Stimulated activated CD8-positive, alpha-beta memory T cell treated with anti-CD3 and anti-CD28 coated beads, Interleukin-15, amount 100 ng/mL, for 1 hour (primary cell): ENCODE measurements around the gene C1orf226.

Experiments
- DNase-seq: peaks from one replicate; pipeline ENCODE4 v3.0.0-alpha.2; 2020; ENCODE audit warnings: low read depth

C1orf226 gene

DNA sequence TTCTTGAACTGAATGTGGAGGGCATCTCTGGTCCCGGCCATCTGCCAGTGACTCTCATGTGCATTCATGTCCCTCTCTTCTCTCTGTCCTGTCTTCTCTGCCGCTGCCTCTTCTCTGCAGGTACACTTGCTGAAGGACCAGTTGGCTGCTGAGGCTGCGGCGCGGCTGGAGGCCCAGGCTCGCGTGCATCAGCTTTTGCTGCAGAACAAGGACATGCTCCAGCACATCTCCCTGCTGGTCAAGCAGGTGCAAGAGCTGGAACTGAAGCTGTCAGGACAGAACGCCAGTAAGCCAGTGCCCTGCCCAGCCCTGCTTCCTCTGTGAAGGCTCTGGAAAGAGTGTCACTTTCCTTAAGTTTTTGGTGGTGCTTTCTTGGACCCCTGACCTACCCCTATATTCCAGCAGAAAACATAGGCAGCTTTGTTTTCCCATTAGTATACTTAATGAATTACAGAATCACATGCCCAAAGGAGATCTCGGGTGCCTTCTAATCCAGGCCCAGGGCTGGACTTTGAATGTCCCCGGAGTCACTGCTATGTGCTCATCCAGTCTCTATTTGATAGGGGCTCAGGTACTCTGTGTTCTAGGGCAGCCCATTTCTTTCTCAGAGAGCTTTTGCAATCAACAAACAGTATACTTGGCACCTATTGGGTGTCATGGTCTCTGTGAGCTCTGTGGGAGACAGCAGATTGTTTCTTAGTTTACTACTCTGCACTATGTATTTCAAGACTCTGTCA, 16.1 kb upstream of the C1orf226 start:
- no peak for DNase-seq

DNA sequence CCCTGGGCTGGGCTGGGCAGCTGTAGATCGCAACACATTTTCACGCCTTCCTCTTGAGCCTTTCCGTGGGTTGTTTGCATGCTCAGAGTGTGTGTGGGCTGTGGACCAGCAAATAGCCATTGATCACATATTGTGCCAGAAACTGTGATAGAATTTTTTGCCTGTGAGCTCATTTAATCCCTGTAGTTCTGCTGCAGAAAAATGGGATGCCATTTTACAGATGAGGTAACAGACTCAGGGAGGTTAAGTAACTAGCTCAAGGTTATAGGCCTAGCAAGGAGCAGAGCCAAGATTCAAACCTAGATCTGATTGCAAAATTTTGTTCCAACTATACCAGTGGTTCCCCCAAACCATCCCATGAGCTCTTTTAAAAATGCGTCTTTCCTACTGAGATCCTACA, 15.4 kb upstream of the C1orf226 start:
- DNase-seq = no peak

DNA sequence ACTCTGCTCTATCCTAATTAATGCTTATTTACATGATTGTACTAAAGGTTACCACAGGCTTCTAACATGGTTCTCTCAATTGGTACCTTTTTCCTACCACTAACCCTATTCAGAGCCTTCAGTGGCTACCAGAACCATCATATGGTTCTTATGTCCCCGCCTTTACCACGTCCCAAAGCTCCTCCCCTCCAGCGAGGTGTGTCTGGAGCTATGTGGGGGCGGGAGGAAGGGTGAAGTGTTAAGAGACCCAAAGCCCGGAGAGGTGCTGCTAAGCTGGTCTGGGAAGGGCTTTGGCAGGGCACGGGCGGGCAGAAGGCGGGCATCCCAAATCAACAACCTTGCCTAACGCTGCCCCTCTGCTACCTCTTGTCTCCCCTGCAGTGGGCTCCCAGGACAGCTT, 14.9 kb upstream of the C1orf226 start:
- no peak for DNase-seq

DNA sequence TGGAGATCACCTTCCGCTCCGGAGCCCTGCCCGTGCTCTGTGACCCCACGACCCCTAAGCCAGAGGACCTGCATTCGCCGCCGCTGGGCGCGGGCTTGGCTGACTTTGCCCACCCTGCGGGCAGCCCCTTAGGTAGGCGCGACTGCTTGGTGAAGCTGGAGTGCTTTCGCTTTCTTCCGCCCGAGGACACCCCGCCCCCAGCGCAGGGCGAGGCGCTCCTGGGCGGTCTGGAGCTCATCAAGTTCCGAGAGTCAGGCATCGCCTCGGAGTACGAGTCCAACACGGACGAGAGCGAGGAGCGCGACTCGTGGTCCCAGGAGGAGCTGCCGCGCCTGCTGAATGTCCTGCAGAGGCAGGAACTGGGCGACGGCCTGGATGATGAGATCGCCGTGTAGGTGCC, 14.5 kb upstream of the C1orf226 start:
- no peak for DNase-seq

DNA sequence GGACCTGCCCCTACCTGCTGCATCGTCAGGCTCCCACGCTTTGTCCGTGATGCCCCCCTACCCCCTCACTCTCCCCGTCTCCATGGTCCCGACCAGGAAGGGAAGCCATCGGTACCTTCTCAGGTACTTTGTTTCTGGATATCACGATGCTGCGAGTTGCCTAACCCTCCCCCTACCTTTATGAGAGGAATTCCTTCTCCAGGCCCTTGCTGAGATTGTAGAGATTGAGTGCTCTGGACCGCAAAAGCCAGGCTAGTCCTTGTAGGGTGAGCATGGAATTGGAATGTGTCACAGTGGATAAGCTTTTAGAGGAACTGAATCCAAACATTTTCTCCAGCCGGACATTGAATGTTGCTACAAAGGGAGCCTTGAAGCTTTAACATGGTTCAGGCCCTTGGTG, 13.8 kb upstream of the C1orf226 start:
- DNase-seq = no peak

DNA sequence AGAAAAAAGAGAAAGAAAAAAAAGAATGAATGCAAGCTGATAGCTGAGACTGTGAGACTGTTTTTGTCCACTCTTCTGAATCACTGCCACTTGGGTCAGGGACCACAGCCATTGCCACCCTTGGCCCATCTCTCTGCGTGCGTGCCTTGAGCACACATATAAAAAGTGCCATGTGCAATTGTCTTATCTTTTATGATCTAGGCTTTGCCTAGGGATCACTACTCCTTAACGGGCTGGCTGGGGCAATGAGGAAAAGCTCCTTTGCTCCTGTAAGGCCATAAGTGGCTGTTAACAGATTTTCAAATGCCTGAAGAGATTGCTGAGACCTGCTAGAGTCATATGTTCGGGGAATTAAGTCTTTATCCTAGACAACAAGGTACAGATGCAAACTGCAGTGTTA, 13.1 kb upstream of the C1orf226 start:
- no peak for DNase-seq

DNA sequence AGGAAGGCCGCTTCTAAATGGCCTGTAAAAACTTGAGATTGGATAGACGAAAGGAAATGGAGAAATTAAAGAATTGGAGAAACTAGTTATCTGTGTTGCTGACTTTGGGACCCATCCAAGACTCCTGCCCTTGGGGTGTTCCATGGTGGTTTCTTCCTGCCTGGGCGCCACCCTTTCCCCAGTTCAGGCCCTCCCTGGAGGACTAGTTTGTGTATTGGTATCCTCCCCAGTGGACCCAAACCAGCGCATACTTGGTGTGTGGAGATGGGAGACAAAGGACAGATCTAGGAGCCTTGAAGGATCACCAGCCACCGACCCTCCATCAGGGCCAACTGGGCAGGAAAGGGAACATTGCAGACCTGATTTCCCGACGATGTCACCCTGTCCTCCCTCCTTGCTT, 12.0 kb upstream of the C1orf226 start:
- no peak for DNase-seq

DNA sequence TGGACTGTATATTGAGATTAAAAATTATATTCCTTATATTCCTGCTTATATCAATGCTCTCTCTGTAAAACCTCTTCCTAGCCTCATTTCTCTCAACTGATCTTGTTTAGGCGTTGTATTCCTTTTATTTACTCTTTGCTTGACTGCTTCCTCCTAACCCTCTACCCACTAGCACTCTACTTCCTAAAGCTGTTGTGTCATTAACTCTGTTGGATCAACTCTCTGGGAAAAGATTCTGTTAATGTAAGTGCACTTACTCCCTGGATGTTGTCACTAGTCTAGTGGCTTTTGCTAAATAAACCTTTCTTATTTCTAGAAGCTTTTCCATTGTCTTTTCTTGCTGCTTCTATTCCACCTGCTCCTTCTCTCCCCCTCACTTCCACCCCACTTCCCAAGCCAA, 11.4 kb upstream of the C1orf226 start:
- DNase-seq = no peak

DNA sequence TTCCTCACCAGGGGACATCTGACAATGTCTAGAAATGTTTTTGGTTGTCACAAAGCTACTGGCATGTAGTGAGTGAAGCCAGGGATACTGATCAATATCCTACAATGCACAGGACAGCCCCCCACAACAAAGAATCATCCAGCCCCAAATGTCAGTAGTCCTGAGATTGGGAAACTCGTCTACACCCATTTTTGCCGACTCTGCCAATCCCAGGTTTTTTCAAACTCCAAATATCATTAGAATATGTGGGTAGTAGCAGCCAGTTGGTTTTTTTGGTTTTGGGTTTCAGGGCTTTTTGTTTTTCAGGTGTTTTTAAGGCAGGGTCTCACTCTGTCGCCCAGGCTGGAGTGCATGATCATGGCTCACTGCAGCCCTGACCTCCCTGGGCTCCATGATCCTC, 10.8 kb upstream of the C1orf226 start:
- DNase-seq = no peak

DNA sequence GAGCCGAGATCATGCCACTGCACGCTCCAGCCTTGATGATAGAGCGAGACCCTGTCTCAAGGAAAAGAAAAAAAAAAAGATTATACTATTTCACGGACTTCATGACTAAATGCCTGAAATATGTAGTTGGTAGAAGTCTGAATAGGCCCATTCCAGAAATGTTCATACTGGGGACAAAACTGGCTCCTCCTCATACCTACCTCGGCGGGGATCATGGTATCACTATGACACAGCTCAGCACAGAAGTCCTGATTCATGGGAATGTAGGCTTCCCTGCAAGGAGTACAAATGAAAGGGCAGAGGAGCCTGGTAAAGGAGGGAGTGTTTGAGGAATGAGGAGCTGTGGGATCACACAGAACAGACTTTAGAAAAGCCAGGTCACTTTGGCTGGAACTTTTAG, 9.9 kb upstream of the C1orf226 start:
- DNase-seq = no peak

DNA sequence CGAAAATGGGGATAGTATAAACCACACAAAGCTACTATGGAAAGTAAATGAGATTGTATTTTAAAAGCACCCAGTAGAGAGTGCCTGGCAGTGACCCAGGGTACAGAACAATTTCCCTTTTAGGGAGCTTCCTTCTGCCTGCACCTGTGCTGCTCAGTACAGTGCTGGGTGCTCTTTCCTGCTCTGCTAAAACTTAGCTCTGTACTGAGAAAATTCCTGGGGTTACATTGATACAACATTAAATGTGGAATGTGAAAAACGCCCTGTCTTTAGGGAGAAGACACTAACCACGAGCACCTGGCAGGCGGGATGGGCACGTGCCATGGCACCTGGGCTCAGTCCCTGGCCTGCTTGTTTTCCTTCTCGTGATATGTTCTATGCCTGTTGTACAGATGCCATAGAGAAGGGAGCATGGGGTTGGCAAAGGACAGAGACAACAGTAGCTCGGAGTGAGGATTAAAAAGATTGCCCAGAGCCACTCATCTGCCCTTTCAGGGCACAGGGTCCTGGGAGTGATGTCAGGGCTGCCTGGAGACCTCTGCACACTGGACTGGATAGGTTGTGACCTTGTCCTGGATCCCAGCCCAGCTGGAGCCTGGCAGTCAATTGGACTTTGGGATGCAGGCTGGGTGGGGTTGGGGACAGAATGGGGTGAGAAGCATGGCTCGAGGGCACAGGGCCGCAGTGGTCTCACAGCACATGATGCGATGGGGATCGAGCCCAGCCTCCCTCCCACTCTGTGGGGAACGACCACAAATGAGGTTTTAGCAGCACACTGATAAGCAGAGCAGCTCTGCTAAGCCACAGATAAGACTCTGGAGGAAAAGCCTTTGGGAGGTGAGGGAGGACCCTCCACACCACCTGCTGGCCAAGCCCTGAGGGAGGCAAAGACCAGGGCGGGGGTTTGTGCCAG, 9.1 kb upstream of the C1orf226 start:
- no peak for DNase-seq

DNA sequence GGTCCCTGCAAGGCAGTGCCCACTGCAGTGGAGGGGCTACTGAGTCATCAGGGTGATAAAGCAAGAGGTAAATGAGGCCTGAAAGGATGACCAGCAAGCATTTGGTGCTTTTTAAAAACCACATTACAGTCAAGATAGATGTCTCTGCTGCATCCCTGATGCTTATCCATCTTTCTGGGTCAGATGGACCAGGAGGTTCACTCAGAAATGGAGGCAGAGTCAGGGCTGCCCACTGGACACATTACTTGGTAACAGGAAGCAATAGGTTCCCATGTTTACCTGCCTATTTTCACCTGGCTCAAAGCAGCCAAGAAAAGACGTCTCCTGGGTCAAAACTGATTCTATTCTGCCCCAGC, 8.5 kb upstream of the C1orf226 start:
- DNase-seq = no peak

DNA sequence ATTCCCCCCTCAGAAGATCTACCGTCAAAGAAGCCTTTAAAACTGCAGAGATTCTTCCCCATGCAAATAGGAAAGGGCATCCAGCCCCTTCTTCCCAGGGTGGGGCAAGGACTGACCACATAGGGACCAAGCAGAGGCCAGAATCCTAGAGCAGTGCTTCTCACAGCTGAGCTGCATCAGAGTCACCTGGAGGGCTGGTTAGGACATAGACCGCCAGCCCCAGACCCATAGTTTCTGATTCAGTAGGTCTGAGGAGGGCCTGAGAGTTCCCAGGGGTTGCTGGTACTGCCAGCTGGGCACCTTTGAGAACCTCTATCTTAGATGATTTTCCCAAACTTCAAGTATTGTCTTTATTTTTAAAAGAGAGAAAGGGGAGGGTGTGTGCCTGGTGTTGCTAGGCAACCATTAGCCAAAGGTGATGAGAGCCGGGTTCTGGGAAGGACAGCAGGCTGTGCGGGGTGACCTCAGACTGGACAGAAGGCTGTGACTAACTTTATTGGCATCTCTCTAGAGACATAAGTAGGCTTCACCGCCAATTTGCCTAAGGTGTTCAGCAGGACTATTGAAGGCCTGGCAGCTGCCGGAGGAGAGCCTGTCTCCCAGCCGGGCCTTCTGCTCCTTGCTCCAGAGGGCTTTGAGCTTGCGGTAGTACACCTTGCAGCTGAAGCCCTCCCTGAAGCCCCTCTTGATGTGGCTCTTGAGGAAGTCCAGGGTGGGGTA, 7.8 kb upstream of the C1orf226 start:
- no peak for DNase-seq

DNA sequence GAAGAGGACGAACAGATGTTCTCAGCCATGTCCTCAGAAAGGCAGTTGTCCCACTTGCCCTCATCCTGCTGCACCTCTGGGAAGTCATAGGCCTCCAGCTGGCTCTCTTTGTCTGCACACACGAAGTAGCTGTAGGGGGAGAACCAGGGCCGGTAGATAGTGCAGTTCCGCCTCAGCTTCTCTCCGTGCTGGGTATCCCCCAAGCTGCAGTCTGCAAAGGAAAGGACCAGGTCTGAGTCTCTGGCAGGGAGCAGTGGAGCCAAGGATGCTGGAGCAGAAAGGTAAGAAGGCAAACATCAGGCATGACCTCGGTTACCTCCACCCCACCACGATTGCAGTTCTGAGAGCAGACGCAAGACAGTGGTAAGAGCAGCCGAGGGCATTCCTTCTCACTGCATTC, 7.1 kb upstream of the C1orf226 start:
- DNase-seq = no peak

DNA sequence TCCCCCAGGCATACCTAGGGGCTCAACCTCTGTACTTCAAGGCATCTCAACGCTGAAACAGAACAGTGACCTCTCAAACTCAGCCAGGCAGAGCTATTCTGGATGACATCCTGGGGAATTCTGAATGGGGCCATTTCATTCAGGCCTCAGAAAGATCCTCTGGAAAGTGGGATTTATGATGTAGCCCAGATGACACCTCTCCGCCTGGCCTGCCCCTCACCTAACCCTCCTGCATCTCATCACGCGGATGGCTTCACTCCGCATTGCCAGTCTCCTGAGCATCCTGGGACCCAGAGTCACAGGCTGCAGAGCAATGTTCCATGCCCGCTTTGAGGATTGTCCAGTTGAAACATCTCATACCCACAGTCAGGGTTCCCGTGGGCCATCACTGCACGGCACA, 6.1 kb upstream of the C1orf226 start:
- DNase-seq = no peak

DNA sequence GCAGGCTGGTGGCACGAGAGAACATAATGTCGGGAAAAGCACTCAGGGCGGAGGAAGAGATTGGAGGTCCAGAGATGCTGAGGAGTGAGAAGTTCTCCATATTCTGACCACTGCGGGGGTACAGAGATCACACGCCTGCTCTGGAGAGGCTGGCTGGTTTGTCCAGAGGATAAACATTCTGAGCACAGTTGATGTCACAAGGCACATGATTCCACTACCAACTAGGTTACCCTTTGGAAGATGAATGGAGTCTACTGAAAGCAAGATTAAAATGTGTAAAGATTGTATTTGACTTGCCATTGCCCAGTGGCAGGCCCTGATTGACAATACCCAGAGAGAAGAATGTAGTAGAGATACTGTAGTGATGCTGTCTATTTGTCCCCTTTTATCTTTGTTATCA, 4.8 kb upstream of the C1orf226 start, which contains the start of gene SPATA46:
Gene SPATA46 (minus strand): TSS at position 164 of the 400 bp plus-strand sequence. CDS start 64 bp downstream, at position 100.
- DNase-seq = no peak

DNA sequence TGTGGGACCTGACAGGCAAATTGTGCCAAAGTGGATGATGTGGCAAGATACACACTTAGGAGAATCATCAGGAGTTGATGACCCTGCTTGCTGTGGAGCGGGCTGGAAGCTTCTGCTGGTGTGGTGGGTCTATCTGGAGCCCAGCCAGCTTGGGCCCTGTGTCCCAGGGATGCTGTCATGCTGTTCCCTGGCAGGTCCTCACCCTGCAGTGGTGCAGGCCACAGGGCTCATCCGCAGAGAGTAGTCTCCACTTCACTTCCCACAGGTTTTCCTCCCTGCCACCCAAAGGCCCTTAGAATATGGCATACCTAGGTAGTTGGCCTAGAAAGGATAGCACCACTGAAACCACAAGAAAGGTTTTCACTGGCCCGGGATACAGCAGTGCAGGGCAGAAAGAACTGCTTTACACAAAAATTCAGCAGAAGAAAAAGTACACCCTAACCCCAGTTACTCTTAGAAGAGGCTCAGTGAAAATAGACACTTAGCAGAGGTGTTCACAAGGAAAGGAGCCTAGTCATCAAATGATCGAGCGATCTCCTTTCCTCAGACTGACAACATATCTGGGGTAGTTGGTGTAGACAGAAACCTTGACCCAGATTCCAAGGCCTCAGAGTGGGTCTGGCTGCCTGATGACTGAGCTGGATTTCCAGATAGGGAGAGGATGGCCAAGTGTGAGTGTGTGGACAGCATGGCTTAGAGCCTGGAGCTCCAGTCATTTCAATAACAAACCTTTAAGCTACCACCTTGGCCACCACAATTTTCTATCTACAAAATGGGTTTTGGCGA, 1.3 kb upstream of the C1orf226 start:
- DNase-seq = no peak

DNA sequence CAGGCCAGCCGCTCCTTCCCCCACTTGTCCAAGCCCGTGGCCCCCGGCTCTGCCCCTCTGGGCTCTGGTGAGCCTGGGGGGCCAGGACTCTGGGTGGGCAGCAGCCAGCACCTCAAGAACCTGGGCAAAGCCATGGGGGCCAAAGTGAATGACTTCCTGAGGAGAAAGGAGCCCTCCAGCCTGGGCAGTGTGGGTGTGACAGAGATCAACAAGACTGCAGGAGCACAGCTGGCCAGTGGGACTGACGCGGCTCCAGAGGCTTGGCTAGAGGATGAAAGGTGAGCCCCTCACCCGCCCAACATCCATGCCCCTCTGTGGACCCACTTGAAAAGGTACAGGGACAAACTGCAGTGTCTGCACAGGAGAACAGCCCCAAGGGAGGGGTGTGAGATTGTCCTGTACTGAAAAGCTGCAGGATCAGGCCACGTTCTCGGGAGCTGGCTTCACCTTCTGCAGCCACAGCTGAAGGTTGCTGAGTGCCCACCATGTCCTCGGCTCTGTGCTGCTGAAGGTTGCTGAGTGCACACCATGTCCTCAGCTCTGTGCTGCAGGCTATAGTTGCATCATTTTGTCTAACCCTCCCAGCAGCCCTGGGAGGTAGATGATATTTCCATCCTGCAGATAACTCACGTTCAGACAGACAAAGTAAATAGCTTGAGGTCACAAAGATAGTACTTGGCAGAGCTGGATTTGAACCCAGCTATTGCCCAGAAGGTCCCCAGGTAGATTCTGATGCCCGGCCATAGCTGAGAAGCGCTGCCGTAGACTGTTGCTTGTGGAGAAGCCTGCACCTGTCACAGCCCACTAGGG, 618 bp downstream of the C1orf226 start:
- DNase-seq = no peak

DNA sequence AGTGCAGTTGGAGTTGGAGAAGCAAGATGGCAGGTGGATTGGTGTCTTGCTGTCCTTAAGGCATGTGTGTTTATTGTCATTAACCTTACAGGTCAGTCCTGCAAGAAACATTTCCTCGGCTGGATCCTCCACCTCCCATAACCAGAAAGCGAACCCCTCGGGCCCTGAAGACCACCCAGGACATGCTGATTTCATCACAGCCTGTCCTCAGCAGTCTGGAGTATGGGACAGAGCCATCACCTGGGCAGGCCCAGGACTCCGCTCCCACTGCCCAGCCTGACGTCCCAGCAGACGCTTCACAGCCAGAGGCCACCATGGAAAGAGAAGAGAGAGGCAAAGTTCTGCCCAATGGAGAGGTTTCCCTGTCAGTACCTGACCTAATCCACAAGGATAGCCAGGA, 1.6 kb downstream of the C1orf226 start:
- no peak for DNase-seq

DNA sequence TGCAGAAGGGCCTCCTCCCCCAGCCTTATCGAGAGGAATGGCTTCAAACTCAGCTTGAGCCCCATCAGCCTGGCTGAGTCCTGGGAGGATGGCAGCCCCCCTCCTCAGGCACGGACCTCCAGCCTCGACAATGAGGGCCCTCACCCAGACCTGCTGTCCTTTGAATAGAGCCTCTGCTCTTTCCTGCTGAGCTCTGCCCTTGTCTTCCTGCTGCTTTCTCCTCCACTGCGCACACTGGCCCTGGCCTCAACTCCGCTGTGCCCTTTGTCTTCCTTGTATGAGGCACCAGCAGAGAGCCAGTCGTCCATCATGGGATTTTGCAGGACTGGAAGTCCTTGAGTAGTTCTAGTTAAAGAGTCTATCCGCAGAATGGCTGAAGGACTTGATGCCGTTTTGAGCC, 2.0 kb downstream of the C1orf226 start:
- no peak for DNase-seq

DNA sequence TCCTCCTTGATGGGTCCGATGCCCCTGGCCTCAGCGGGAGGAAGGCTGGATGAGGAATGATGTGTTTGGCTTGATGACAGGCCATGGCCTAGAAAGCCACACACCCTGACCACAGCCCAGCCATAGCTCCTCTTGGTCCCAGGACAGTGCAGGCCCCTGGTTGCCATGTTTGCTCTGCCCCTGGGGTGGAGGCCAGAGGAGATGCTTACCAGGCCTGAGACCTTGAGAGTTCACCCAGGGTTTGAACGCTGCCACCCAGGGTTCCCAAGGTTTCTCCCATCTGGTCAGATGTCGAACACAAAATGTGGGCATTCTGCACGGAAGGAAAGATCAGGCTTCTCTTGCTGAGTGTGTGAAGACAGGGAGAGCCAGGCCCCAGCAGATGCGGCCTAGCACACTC, 2.6 kb downstream of the C1orf226 start:
- no peak for DNase-seq
